ENCODE data around the gene PRKCA.

PRKCA gene

DNA sequence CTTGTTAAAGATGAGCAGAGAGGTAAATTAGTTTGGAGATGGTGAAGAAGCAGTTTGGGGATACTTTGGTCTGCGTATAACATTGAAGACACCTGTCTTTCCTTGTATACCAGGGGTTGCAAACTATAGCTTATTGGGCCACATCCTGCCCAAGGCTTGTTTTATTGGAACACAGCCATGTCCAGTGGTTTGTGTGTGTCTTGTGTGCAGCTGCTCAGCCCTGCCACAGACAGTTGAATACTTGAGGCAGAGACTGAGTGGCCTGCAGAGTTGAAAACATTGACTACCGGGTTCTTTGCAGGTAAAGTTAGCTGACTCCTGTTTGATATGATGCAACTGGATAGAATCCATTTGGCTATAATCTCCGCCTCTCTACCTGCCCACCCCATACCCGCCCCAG is 224.4 kb downstream of the PRKCA start:
- H3K27ac ChIP-seq, result no peak overlapping the region
- no peak overlapping the region for H3K4me3 ChIP-seq
- intact Hi-C loops (cut with DNase I; ENCODE audit: low total_unique reads), result no loop called here
- H3K27me3 ChIP-seq, result no peaks in the 10 kb centered on the region
- H3K9me3 ChIP-seq, result no peaks in the 10 kb centered on the region
- H3K36me3 ChIP-seq, result no peaks in the 10 kb centered on the region
- no peak for DNase-seq
- H3K4me1 ChIP-seq, result peaks cover 0 to 17% (median 0%) of the 10 kb centered on the region in 4 donors
- TF ChIP-seq, protein P1, sequence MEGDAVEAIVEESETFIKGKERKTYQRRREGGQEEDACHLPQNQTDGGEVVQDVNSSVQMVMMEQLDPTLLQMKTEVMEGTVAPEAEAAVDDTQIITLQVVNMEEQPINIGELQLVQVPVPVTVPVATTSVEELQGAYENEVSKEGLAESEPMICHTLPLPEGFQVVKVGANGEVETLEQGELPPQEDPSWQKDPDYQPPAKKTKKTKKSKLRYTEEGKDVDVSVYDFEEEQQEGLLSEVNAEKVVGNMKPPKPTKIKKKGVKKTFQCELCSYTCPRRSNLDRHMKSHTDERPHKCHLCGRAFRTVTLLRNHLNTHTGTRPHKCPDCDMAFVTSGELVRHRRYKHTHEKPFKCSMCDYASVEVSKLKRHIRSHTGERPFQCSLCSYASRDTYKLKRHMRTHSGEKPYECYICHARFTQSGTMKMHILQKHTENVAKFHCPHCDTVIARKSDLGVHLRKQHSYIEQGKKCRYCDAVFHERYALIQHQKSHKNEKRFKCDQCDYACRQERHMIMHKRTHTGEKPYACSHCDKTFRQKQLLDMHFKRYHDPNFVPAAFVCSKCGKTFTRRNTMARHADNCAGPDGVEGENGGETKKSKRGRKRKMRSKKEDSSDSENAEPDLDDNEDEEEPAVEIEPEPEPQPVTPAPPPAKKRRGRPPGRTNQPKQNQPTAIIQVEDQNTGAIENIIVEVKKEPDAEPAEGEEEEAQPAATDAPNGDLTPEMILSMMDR (IDR thresholded peaks at IDR 0.05), result no peak

DNA sequence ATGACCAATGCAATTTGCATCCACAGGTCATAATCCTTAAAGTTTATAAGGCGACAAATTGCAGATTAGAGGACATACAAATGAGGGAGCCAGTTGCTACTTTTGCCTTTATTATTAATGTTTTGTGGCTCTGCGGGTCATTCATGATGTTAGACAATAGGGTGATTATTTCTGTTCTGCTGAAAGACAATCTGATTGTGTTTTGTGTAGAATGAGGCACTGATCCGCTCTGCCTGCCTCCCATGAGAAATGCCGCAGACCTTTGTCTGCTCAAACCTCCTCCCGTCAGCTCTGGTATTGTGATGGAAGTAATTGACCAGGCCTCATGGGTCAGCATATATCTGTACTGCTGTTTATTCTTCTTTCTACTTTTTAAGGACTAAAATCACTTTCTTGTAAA is 224.9 kb downstream of the PRKCA start:
- Histone ChIP-seq H3K4me1 (peaks cover 0 to 15% (median 0%) of the 10 kb centered on the region in 4 donors), H3K27me3 (no peaks in the 10 kb centered on the region)

DNA sequence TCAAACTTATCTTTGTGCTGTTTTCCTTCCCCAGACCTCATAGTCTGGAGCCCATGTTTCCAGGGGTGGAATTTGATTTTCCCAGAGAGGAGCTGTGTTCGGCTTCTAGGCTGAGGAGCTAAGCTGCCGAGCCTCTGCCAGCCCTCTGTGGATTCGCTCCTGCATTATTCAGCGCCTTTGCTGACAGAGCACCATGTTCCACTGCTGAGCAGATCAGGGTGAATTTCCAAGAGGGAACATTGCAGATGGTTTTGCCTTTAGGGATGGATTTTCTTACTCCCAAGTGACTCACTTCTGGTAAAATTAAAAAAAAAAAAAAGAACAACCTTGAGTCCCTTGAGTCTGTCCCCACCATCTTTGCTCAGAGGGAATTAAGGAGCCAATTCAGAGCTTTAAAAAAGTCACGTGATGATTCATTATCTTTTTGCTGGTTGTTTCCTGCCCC is 229.5 kb downstream of the PRKCA start:
- no peak overlapping the region for H3K27ac ChIP-seq
- DNase-seq, result no peak
- H3K9me3 ChIP-seq, result no peaks in the 10 kb centered on the region
- H3K4me3 ChIP-seq, result no peak overlapping the region
- no peaks in the 10 kb centered on the region for H3K36me3 ChIP-seq
- no peaks in the 10 kb centered on the region for H3K27me3 ChIP-seq
- TF ChIP-seq, protein P1 (IDR thresholded peaks at IDR 0.05), result no peak
- intact Hi-C loops (cut with DNase I; ENCODE audit: low total_unique reads), result no loop called here
- H3K4me1 ChIP-seq, result no peaks in the 10 kb centered on the region

More for the DNA sequence above, 224.9 kb downstream of the PRKCA start:
- Histone ChIP-seq H3K9me3 (no peaks in the 10 kb centered on the region), H3K4me3 (no peak overlapping the region), H3K36me3 (no peaks in the 10 kb centered on the region), H3K27ac (no peak overlapping the region)
- TF ChIP-seq, protein P1 (IDR thresholded peaks at IDR 0.05), result no peak
- intact Hi-C loops (cut with DNase I; ENCODE audit: low total_unique reads), result no loop called here
- DNase-seq, result no peak

DNA sequence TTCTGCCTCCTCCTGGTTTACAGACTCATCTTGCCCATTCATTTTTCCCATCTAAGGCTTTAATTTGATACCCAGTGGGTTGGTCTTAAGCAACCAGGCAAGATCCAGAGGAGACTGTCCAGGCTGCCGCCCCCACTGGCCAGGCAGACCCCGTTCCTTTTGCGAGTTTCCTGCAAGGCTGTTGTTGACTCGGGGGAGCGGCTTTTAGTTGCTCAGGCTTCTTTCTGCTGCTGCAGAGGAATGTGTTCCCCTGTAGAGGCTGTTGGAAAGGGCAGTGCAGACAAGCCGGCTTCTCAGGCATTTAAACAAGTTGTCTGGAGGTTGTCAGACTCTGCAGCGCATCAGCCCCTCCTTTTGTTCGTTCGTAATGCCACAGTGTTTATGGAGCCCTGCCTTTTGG is 231.2 kb downstream of the PRKCA start:
- Histone ChIP-seq H3K9me3 (no peaks in the 10 kb centered on the region), H3K27me3 (no peaks in the 10 kb centered on the region), H3K27ac (no peak overlapping the region), H3K36me3 (no peaks in the 10 kb centered on the region), H3K4me1 (no peaks in the 10 kb centered on the region), H3K4me3 (no peak overlapping the region)
- DNase-seq, result no peak
- intact Hi-C loops (cut with DNase I; ENCODE audit: low total_unique reads), result no loop called here
- TF ChIP-seq, protein P1 (IDR thresholded peaks at IDR 0.05), result no peak

DNA sequence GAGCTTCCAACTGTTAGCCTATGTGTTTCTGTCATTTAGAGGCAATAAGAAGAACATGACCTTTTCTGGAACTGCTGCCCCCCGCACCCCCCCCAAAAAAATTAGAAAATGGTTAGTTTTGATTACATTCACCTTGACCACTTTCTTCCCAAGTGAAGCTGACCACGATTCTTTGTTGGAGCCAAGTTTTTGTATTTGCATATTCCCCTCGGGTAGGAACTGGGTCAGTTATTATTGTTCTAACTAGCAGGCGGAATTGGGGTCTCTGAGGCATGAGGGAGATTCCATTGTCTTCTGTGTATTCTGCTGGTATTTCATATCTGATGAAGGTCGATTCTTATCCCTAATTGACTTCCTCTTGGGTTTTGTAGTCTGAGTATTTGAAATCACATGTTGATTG is 231.6 kb downstream of the PRKCA start:
- no peaks in the 10 kb centered on the region for H3K9me3 ChIP-seq
- H3K4me3 ChIP-seq, result no peak overlapping the region
- no peak for DNase-seq
- H3K4me1 ChIP-seq, result no peaks in the 10 kb centered on the region
- H3K27ac ChIP-seq, result no peak overlapping the region
- H3K36me3 ChIP-seq, result no peaks in the 10 kb centered on the region
- TF ChIP-seq, protein P1 (IDR thresholded peaks at IDR 0.05), result no peak
- intact Hi-C loops (cut with DNase I; ENCODE audit: low total_unique reads), result no loop called here
- H3K27me3 ChIP-seq, result no peaks in the 10 kb centered on the region

DNA sequence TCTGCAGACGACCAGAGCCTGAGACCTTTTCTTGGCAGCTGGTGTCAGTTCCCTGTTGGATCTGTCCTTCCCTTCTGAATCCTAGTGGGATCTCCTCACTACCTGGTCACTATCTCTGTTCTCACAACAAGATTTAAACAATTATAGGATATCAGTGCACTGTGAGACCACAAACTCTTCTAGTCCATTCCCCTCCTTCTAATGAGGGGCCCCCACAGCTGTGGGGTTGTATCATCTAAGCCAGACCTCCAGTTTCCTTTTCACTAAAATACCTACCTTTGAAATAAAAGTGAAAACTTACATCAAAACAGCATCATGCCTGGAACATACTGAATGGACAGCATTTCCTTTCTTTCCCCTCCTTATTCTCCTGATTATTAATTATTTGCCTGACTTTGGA is 233.2 kb downstream of the PRKCA start:
- Histone ChIP-seq H3K36me3 (no peaks in the 10 kb centered on the region), H3K27ac (no peak overlapping the region), H3K4me3 (no peak overlapping the region), H3K9me3 (no peaks in the 10 kb centered on the region), H3K4me1 (no peaks in the 10 kb centered on the region), H3K27me3 (no peaks in the 10 kb centered on the region)
- no peak for DNase-seq
- TF ChIP-seq, protein P1 (IDR thresholded peaks at IDR 0.05), result no peak
- intact Hi-C loops (cut with DNase I; ENCODE audit: low total_unique reads), result no loop called here

All from tibial artery (tissue), 4 donors.